HL-60 (cell line): ENCODE results near the gene XXYLT1.

ENCODE experiments used
- POLR2AphosphoS5 ChIP-seq: IDR thresholded peaks from 2 replicates; pipeline ENCODE4 v1.6.1; 2012; ENCODE audit warnings: low read depth
- SPI1 ChIP-seq: IDR thresholded peaks from 2 replicates; pipeline ENCODE4 v1.6.1; 2012; ENCODE audit warnings: low read depth, mild to moderate bottlenecking, borderline replicate concordance
- TF ChIP-seq, protein P1 (sequence below): IDR thresholded peaks from one replicate; pipeline ENCODE4 v1.5.1; 2011; ENCODE audit warnings: low read length, control low read depth, inconsistent platforms; ENCODE audit not compliant: insufficient read depth
- TF ChIP-seq, protein P2 (sequence below): IDR thresholded peaks from 2 replicates; pipeline ENCODE4 v1.6.1; 2012; ENCODE audit warnings: low read depth; ENCODE audit not compliant: insufficient replicate concordance

DNA sequence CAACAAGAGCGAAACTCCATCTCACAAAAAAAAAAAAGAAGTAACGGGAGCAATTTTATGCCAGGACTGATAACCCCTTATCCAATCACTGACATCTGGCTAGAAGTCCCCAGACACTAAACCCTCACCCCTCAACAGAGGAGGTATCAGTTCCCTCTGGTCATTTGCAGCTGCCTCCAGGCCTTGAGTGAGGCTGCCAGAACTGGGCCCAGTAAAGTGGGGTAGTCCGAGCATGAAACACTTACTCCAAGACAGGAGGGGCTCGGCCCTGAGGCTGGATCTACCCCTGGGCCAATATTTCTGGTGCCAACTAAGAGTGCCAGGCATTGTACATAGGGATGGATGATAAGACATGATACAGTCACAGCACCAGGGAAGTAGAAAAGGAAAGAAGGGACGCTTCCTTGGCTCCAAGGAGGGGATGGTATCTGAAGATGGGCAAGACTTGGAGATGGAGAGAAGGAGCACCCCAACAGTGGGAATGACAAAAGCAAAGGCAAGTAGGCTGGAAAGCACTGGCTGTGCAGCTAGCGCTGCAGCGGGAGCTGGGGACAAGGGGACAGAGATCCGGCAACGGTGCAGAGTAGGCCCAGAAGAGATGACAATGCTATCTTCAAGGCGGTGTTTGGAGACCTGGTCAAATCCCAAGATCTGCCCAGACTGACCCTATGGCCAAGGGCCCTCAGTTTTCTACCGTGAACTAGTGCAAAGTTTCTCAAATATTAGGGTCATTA is 2.2 kb downstream of the XXYLT1 start:
- TF ChIP-seq, protein P1, sequence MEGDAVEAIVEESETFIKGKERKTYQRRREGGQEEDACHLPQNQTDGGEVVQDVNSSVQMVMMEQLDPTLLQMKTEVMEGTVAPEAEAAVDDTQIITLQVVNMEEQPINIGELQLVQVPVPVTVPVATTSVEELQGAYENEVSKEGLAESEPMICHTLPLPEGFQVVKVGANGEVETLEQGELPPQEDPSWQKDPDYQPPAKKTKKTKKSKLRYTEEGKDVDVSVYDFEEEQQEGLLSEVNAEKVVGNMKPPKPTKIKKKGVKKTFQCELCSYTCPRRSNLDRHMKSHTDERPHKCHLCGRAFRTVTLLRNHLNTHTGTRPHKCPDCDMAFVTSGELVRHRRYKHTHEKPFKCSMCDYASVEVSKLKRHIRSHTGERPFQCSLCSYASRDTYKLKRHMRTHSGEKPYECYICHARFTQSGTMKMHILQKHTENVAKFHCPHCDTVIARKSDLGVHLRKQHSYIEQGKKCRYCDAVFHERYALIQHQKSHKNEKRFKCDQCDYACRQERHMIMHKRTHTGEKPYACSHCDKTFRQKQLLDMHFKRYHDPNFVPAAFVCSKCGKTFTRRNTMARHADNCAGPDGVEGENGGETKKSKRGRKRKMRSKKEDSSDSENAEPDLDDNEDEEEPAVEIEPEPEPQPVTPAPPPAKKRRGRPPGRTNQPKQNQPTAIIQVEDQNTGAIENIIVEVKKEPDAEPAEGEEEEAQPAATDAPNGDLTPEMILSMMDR: no peak
- TF ChIP-seq, protein P2, sequence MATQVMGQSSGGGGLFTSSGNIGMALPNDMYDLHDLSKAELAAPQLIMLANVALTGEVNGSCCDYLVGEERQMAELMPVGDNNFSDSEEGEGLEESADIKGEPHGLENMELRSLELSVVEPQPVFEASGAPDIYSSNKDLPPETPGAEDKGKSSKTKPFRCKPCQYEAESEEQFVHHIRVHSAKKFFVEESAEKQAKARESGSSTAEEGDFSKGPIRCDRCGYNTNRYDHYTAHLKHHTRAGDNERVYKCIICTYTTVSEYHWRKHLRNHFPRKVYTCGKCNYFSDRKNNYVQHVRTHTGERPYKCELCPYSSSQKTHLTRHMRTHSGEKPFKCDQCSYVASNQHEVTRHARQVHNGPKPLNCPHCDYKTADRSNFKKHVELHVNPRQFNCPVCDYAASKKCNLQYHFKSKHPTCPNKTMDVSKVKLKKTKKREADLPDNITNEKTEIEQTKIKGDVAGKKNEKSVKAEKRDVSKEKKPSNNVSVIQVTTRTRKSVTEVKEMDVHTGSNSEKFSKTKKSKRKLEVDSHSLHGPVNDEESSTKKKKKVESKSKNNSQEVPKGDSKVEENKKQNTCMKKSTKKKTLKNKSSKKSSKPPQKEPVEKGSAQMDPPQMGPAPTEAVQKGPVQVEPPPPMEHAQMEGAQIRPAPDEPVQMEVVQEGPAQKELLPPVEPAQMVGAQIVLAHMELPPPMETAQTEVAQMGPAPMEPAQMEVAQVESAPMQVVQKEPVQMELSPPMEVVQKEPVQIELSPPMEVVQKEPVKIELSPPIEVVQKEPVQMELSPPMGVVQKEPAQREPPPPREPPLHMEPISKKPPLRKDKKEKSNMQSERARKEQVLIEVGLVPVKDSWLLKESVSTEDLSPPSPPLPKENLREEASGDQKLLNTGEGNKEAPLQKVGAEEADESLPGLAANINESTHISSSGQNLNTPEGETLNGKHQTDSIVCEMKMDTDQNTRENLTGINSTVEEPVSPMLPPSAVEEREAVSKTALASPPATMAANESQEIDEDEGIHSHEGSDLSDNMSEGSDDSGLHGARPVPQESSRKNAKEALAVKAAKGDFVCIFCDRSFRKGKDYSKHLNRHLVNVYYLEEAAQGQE: no peak
- TF ChIP-seq POLR2AphosphoS5 (no peak), SPI1 (no peak)
